Measurements from ENCODE around the gene DNAJC22. TPM values are rescaled to one million over a fixed set of nuclear protein-coding genes. Genes with fewer than 3 reads are reported as not detected.

The DNAJC22 gene
- total and polyA plus RNA-seq, 9 of the 15 experiments (the other 6 are each of a cell fraction or from before 2014, with no cell fraction given), result 0.10 to 1.2 (median 0.47) TPM

Other genes starting within 250 kb of the DNAJC22 start
Only the 7 nearest of the 10 such genes appear.
- gene TUBA1A, start 157.8 kb upstream of the DNAJC22 start, total RNA-seq (2014; rRNA removed), result 9.6 and 10.2 TPM in 2 replicates
- 7.1 and 7.4 TPM in 2 replicates for gene TUBA1A, start 157.8 kb upstream of the DNAJC22 start, total RNA-seq (2014; rRNA removed; fragmentation: Illumina TruSeq; extraction: Trizol)
- 11.5 and 11.9 TPM in 2 replicates for gene TUBA1A, start 157.8 kb upstream of the DNAJC22 start, total RNA-seq (2015; rRNA removed; fragmentation: Illumina TruSeq; extraction: Trizol)
- gene TUBA1A, start 157.8 kb upstream of the DNAJC22 start, total RNA-seq (2021), result 7.7 and 8.6 TPM in 2 replicates
- 45.1 and 161 TPM in 2 replicates for gene TUBA1A, start 157.8 kb upstream of the DNAJC22 start, polyA plus RNA-seq (2011; rRNA removed)
- gene TUBA1A, start 157.8 kb upstream of the DNAJC22 start, polyA plus RNA-seq (2014; fragmentation: Illumina TruSeq; extraction: Trizol), result 16.3 and 18.8 TPM in 2 replicates
- 10 to 100 TPM; 23.7 to 24.2 TPM for gene TUBA1A, start 157.8 kb upstream of the DNAJC22 start, polyA plus RNA-seq (2014; fragmentation: Nextera tagmentation; extraction: Ambion mirVana)
- 11.7 and 13.9 TPM in 2 replicates for gene TUBA1A, start 157.8 kb upstream of the DNAJC22 start, polyA plus RNA-seq (2014; rRNA removed)
- 755 and 1,088 TPM in 2 replicates for gene TUBA1C, start 81.8 kb upstream of the DNAJC22 start, total RNA-seq (2014; rRNA removed)
- gene TUBA1C, start 81.8 kb upstream of the DNAJC22 start, total RNA-seq (2014; rRNA removed; fragmentation: Illumina TruSeq; extraction: Trizol), result 779 and 914 TPM in 2 replicates
- gene TUBA1C, start 81.8 kb upstream of the DNAJC22 start, total RNA-seq (2015; rRNA removed; fragmentation: Illumina TruSeq; extraction: Trizol), result 912 and 926 TPM in 2 replicates
- 839 and 845 TPM in 2 replicates for gene TUBA1C, start 81.8 kb upstream of the DNAJC22 start, total RNA-seq (2021)
- gene TUBA1C, start 81.8 kb upstream of the DNAJC22 start, polyA plus RNA-seq (2011; rRNA removed), result 2,698 and 3,950 TPM in 2 replicates
- gene TUBA1C, start 81.8 kb upstream of the DNAJC22 start, polyA plus RNA-seq (2014; fragmentation: Illumina TruSeq; extraction: Trizol), result 2,770 and 3,012 TPM in 2 replicates
- 1,000 to 10,000 TPM in 1 of 2 experiments, 100 to 1,000 TPM in 1; 776 to 1,185 TPM for gene TUBA1C, start 81.8 kb upstream of the DNAJC22 start, polyA plus RNA-seq (2014; fragmentation: Nextera tagmentation; extraction: Ambion mirVana)
- gene TUBA1C, start 81.8 kb upstream of the DNAJC22 start, polyA plus RNA-seq (2014; rRNA removed), result 1,517 and 1,660 TPM in 2 replicates
- gene PRPH, start 51.7 kb upstream of the DNAJC22 start, total RNA-seq (2014; rRNA removed), result 0.27 and 1.3 TPM in 2 replicates
- 0.36 and 0.51 TPM in 2 replicates for gene PRPH, start 51.7 kb upstream of the DNAJC22 start, total RNA-seq (2014; rRNA removed; fragmentation: Illumina TruSeq; extraction: Trizol)
- 0.41 TPM in 1 of 2 replicates, not detected in the other for gene PRPH, start 51.7 kb upstream of the DNAJC22 start, total RNA-seq (2015; rRNA removed; fragmentation: Illumina TruSeq; extraction: Trizol)
- gene PRPH, start 51.7 kb upstream of the DNAJC22 start, total RNA-seq (2021), result 0.81 and 1.6 TPM in 2 replicates
- gene PRPH, start 51.7 kb upstream of the DNAJC22 start, polyA plus RNA-seq (2011; rRNA removed), result 0.71 and 1.4 TPM in 2 replicates
- gene PRPH, start 51.7 kb upstream of the DNAJC22 start, polyA plus RNA-seq (2014; fragmentation: Illumina TruSeq; extraction: Trizol), result 0.97 and 1.3 TPM in 2 replicates
- gene PRPH, start 51.7 kb upstream of the DNAJC22 start, polyA plus RNA-seq (2014; fragmentation: Nextera tagmentation; extraction: Ambion mirVana), result 1 to 10 TPM; 1.8 to 1.9 TPM
- gene PRPH, start 51.7 kb upstream of the DNAJC22 start, polyA plus RNA-seq (2014; rRNA removed), result 1.3 TPM in 2 replicates
- gene TROAP, start 23.6 kb upstream of the DNAJC22 start, total RNA-seq (2014; rRNA removed), result 60.4 and 60.8 TPM in 2 replicates
- 39.0 and 56.5 TPM in 2 replicates for gene TROAP, start 23.6 kb upstream of the DNAJC22 start, total RNA-seq (2014; rRNA removed; fragmentation: Illumina TruSeq; extraction: Trizol)
- gene TROAP, start 23.6 kb upstream of the DNAJC22 start, total RNA-seq (2015; rRNA removed; fragmentation: Illumina TruSeq; extraction: Trizol), result 59.2 and 59.8 TPM in 2 replicates
- gene TROAP, start 23.6 kb upstream of the DNAJC22 start, total RNA-seq (2021), result 72.9 and 83.0 TPM in 2 replicates
- gene TROAP, start 23.6 kb upstream of the DNAJC22 start, polyA plus RNA-seq (2011; rRNA removed), result 46.4 and 61.0 TPM in 2 replicates
- gene TROAP, start 23.6 kb upstream of the DNAJC22 start, polyA plus RNA-seq (2014; fragmentation: Illumina TruSeq; extraction: Trizol), result 171 and 183 TPM in 2 replicates
- 10 to 100 TPM; 52.1 to 53.7 TPM for gene TROAP, start 23.6 kb upstream of the DNAJC22 start, polyA plus RNA-seq (2014; fragmentation: Nextera tagmentation; extraction: Ambion mirVana)
- gene TROAP, start 23.6 kb upstream of the DNAJC22 start, polyA plus RNA-seq (2014; rRNA removed), result 101 and 112 TPM in 2 replicates
- gene C1QL4, start 9.7 kb upstream of the DNAJC22 start, total RNA-seq (2014; rRNA removed), result 2.0 and 2.1 TPM in 2 replicates
- gene C1QL4, start 9.7 kb upstream of the DNAJC22 start, total RNA-seq (2014; rRNA removed; fragmentation: Illumina TruSeq; extraction: Trizol), result 0.10 and 0.15 TPM in 2 replicates
- gene C1QL4, start 9.7 kb upstream of the DNAJC22 start, total RNA-seq (2015; rRNA removed; fragmentation: Illumina TruSeq; extraction: Trizol), result 0.14 and 0.23 TPM in 2 replicates
- gene C1QL4, start 9.7 kb upstream of the DNAJC22 start, total RNA-seq (2021), result 1.4 and 1.5 TPM in 2 replicates
- gene C1QL4, start 9.7 kb upstream of the DNAJC22 start, polyA plus RNA-seq (2011; rRNA removed), result 0.35 and 0.81 TPM in 2 replicates
- 0.31 and 0.61 TPM in 2 replicates for gene C1QL4, start 9.7 kb upstream of the DNAJC22 start, polyA plus RNA-seq (2014; fragmentation: Illumina TruSeq; extraction: Trizol)
- gene C1QL4, start 9.7 kb upstream of the DNAJC22 start, polyA plus RNA-seq (2014; fragmentation: Nextera tagmentation; extraction: Ambion mirVana), result under 1 TPM; 0.08 to 0.10 TPM
- 1.2 and 1.3 TPM in 2 replicates for gene C1QL4, start 9.7 kb upstream of the DNAJC22 start, polyA plus RNA-seq (2014; rRNA removed)
- 9.7 and 12.5 TPM in 2 replicates for gene SPATS2, start 20.6 kb downstream of the DNAJC22 start, total RNA-seq (2014; rRNA removed)
- 18.3 and 20.3 TPM in 2 replicates for gene SPATS2, start 20.6 kb downstream of the DNAJC22 start, total RNA-seq (2014; rRNA removed; fragmentation: Illumina TruSeq; extraction: Trizol)
- gene SPATS2, start 20.6 kb downstream of the DNAJC22 start, total RNA-seq (2015; rRNA removed; fragmentation: Illumina TruSeq; extraction: Trizol), result 17.8 and 17.9 TPM in 2 replicates
- 14.6 and 16.3 TPM in 2 replicates for gene SPATS2, start 20.6 kb downstream of the DNAJC22 start, total RNA-seq (2021)
- gene SPATS2, start 20.6 kb downstream of the DNAJC22 start, polyA plus RNA-seq (2011; rRNA removed), result 30.0 and 48.2 TPM in 2 replicates
- 22.6 and 25.3 TPM in 2 replicates for gene SPATS2, start 20.6 kb downstream of the DNAJC22 start, polyA plus RNA-seq (2014; fragmentation: Illumina TruSeq; extraction: Trizol)
- 1 to 10 TPM; 5.4 to 8.7 TPM for gene SPATS2, start 20.6 kb downstream of the DNAJC22 start, polyA plus RNA-seq (2014; fragmentation: Nextera tagmentation; extraction: Ambion mirVana)
- 14.9 and 17.5 TPM in 2 replicates for gene SPATS2, start 20.6 kb downstream of the DNAJC22 start, polyA plus RNA-seq (2014; rRNA removed)
- gene KCNH3, start 192.1 kb downstream of the DNAJC22 start, total RNA-seq (2014; rRNA removed), result 0.08 TPM in 1 of 2 replicates, not detected in the other
- not detected in 2 replicates for gene KCNH3, start 192.1 kb downstream of the DNAJC22 start, total RNA-seq (2014; rRNA removed; fragmentation: Illumina TruSeq; extraction: Trizol)
- gene KCNH3, start 192.1 kb downstream of the DNAJC22 start, total RNA-seq (2015; rRNA removed; fragmentation: Illumina TruSeq; extraction: Trizol), result not detected in 2 replicates
- gene KCNH3, start 192.1 kb downstream of the DNAJC22 start, total RNA-seq (2021), result 0.09 and 0.29 TPM in 2 replicates
- 0.01 and 0.04 TPM in 2 replicates for gene KCNH3, start 192.1 kb downstream of the DNAJC22 start, polyA plus RNA-seq (2011; rRNA removed)
- not detected in 2 replicates for gene KCNH3, start 192.1 kb downstream of the DNAJC22 start, polyA plus RNA-seq (2014; fragmentation: Illumina TruSeq; extraction: Trizol)
- gene KCNH3, start 192.1 kb downstream of the DNAJC22 start, polyA plus RNA-seq (2014; fragmentation: Nextera tagmentation; extraction: Ambion mirVana), result not detected
- 0.09 TPM in 1 of 2 replicates, not detected in the other for gene KCNH3, start 192.1 kb downstream of the DNAJC22 start, polyA plus RNA-seq (2014; rRNA removed)